ENCODE data around the gene CD276. TPM values are rescaled to one million over a fixed set of nuclear protein-coding genes. Genes with fewer than 3 reads are reported as not detected.

The CD276 gene
- total RNA-seq, 1 experiment from 2014 or later = 133 TPM

- H3K27me3 ChIP-seq (ENCODE audit: insufficient read depth, low read length) = no peaks in the 10 kb centered on the region
- H4K8ac ChIP-seq (replicated peaks; ENCODE audit: insufficient read length, low read depth, low read length) = no peak overlapping the region
- H3K4me1 ChIP-seq (ENCODE audit: insufficient read depth, low read length) = peaks cover 3% of the 10 kb centered on the region; the same call in 1 of the 2 replicates
- no peaks in the 10 kb centered on the region; the same call in 1 of the 2 replicates for H3K79me2 ChIP-seq (ENCODE audit: insufficient read depth, low read length)
- no peaks in the 10 kb centered on the region for H3K9me3 Mint-ChIP-seq
- no peaks in the 10 kb centered on the region for H3K23me2 ChIP-seq (ENCODE audit: insufficient read length, low read depth, low read length, poor library complexity, severe bottlenecking)
- no peak overlapping the region for H2BK120ac ChIP-seq (ENCODE audit: low read depth, low read length, poor library complexity, severe bottlenecking)
- no CpG with 5 or more reads among the region's 13 CpGs for WGBS (ENCODE audit: extremely low coverage, insufficient read length, low lambda C conversion rate)
- H3K9me3 ChIP-seq (ENCODE audit: control insufficient read depth, low read depth, low read length) = no peaks in the 10 kb centered on the region
- no peak overlapping the region for H2AK5ac ChIP-seq (ENCODE audit: insufficient read length, low read length)
- H3K56ac ChIP-seq (ENCODE audit: insufficient read length, low read depth, low read length) = no peak overlapping the region
- H4K20me1 ChIP-seq (ENCODE audit: control insufficient read depth, insufficient read depth, insufficient read length) = no peaks in the 10 kb centered on the region
- H3T11ph ChIP-seq (ENCODE audit: low read length) = no peak overlapping the region
- no peak overlapping the region for H2AFZ ChIP-seq (ENCODE audit: low read length)
- H3K4me3 Mint-ChIP-seq = peak overlapping the region in 1 of 2 experiments; percentile 16; a peak in 1 of 5 replicates
- H4K91ac ChIP-seq (ENCODE audit: insufficient read length, low read depth, low read length) = no peak overlapping the region
- no peak overlapping the region for H2BK5ac ChIP-seq (ENCODE audit: insufficient read length, low read length)
- no peak overlapping the region for H3K27ac ChIP-seq (ENCODE audit: insufficient read length, low read depth, low read length)
- TF ChIP-seq CTCF (conservative IDR thresholded peaks at IDR 0.05) = peak; percentile 99
- H2BK12ac ChIP-seq (ENCODE audit: insufficient read length, low read depth, low read length) = no peak overlapping the region
- no peak overlapping the region for H3K14ac ChIP-seq (ENCODE audit: insufficient read depth, low read length)
- H2BK15ac ChIP-seq (ENCODE audit: low read depth, low read length) = no peak overlapping the region
- peaks cover 7 to 27% (median 15%) of the 10 kb centered on the region in 3 experiments; a peak in 6 of 7 replicates for H3K36me3 Mint-ChIP-seq (ENCODE audit: insufficient read depth in 1 of 3, low read depth in 3 of 3)
- H3K18ac ChIP-seq (ENCODE audit: insufficient read length, low read depth, low read length) = no peak overlapping the region
- H3K27me3 Mint-ChIP-seq (ENCODE audit: low read depth) = no peaks in the 10 kb centered on the region
- no peak overlapping the region for H3K4ac ChIP-seq (ENCODE audit: low read depth, low read length)
- no peak overlapping the region for H2BK20ac ChIP-seq (ENCODE audit: low read depth, low read length, poor library complexity, severe bottlenecking)
- H3K4me1 Mint-ChIP-seq = peaks cover 28 to 32% of the 10 kb centered on the region in 2 experiments
- H3K79me1 ChIP-seq (ENCODE audit: insufficient read depth, low read depth, low read length, poor library complexity, severe bottlenecking) = peaks cover 5% of the 10 kb centered on the region
- DNase-seq = peak; percentile 67
- H3K9ac ChIP-seq (ENCODE audit: extremely low read depth, insufficient read length, low read length) = no peak overlapping the region
- H3K23ac ChIP-seq (ENCODE audit: insufficient read length, low read depth, low read length) = no peak overlapping the region
- no peak overlapping the region for H4K5ac ChIP-seq (ENCODE audit: insufficient read length, low read depth, low read length)
- no peak overlapping the region for H3K4me2 ChIP-seq (ENCODE audit: insufficient read depth, insufficient read length, low read length)
- H3K27ac Mint-ChIP-seq = peak overlapping the region in 1 of 3 experiments; percentile 31; a peak in 1 of 7 replicates
These were observed 16.1 kb downstream of the CD276 start for GRCh38 chr15:73700041-73700842.
